ENCODE results near the gene LEMD2. TPM values are rescaled to one million over a fixed set of nuclear protein-coding genes. Genes with fewer than 3 reads are reported as not detected.

LEMD2 gene
- total RNA-seq, 1 experiment from 2014 or later, result 75.8 TPM

DNA sequence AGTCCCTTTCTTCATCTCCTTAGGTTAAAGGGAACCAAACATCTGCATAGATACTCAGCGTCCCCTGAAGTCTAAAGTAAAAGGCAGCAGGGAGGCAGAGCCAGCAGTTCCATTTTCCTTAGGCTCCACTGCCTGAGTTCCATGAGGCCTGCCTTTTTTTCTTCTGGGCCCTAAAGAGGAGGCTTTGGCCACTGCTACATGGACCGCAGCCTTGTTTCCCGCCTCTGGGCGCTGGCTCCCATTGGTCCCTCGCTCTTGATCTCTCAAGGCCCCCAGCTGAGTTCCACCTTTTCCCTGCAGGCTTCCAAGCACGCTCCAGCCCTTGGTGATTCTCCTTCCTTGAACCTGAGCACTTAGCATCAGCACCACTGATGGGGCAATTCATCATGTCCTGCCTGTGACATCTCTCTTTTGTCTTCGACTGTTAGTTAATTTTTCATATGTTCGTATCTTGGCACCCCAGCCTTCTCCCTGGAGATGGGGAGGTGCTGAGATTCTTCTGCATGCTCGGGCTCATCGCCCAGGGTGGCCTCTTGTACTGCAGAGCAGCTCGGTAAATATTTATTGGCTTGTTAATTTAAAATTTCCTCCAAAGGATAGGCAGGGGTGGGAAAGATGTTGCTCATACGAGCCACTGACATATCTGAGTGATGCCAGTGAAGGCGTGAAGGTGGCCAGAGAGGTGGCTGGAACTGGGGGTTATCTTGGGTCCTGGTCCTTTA lies 11.5 kb upstream of the LEMD2 start:
- Histone ChIP-seq H3K9me3 (ENCODE audit: low read depth, low read length, poor library complexity, severe bottlenecking) (no peaks in the 10 kb centered on the region), H3K4me3 (ENCODE audit: low read depth, low read length, poor library complexity, severe bottlenecking) (no peak overlapping the region), H3K27ac (ENCODE audit: low read depth, low read length, poor library complexity, severe bottlenecking) (no peak overlapping the region), H3K36me3 (ENCODE audit: insufficient read depth, low read length, poor library complexity, severe bottlenecking) (no peaks in the 10 kb centered on the region), H3K27me3 (replicated peaks; ENCODE audit: insufficient read depth, low read depth, low read length, poor library complexity) (no peaks in the 10 kb centered on the region), H3K4me1 (ENCODE audit: insufficient read depth, low read length, poor library complexity, severe bottlenecking) (peaks cover 15% of the 10 kb centered on the region)
- CTCF ChIA-PET, result no interaction called here
- no TSS peak for BruUV-seq (replicated peaks)
- intact Hi-C loops (cut with micrococcal nuclease; ENCODE audit: unreplicated experiment), result no loop called here
- no peak for DNase-seq (ENCODE audit: low spot score)
- POLR2A ChIA-PET (ENCODE audit: low non-redundant PET), result no interaction called here
- TF ChIP-seq EZH2 (IDR thresholded peaks at IDR 0.05; ENCODE audit: borderline replicate concordance, low read depth, low read length, poor library complexity, severe bottlenecking), result no peak
- TF ChIP-seq, protein P1, sequence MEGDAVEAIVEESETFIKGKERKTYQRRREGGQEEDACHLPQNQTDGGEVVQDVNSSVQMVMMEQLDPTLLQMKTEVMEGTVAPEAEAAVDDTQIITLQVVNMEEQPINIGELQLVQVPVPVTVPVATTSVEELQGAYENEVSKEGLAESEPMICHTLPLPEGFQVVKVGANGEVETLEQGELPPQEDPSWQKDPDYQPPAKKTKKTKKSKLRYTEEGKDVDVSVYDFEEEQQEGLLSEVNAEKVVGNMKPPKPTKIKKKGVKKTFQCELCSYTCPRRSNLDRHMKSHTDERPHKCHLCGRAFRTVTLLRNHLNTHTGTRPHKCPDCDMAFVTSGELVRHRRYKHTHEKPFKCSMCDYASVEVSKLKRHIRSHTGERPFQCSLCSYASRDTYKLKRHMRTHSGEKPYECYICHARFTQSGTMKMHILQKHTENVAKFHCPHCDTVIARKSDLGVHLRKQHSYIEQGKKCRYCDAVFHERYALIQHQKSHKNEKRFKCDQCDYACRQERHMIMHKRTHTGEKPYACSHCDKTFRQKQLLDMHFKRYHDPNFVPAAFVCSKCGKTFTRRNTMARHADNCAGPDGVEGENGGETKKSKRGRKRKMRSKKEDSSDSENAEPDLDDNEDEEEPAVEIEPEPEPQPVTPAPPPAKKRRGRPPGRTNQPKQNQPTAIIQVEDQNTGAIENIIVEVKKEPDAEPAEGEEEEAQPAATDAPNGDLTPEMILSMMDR (conservative IDR thresholded peaks at IDR 0.05; ENCODE audit: low read depth, low read length), result no peak

GRCh38 chr6:33799454-33800113 lies 10.7 kb upstream of the LEMD2 start:
- intact Hi-C loops (cut with micrococcal nuclease; ENCODE audit: unreplicated experiment), result no loop called here
- H3K9me3 ChIP-seq (ENCODE audit: low read depth, low read length, poor library complexity, severe bottlenecking), result no peaks in the 10 kb centered on the region
- no peak overlapping the region for H3K4me3 ChIP-seq (ENCODE audit: low read depth, low read length, poor library complexity, severe bottlenecking)
- TF ChIP-seq, protein P1 (conservative IDR thresholded peaks at IDR 0.05; ENCODE audit: low read depth, low read length), result no peak
- no peak for DNase-seq (ENCODE audit: low spot score)
- no peaks in the 10 kb centered on the region for H3K36me3 ChIP-seq (ENCODE audit: insufficient read depth, low read length, poor library complexity, severe bottlenecking)
- no TSS peak for BruUV-seq (replicated peaks)
- H3K27me3 ChIP-seq (replicated peaks; ENCODE audit: insufficient read depth, low read depth, low read length, poor library complexity), result no peaks in the 10 kb centered on the region
- no peak overlapping the region for H3K27ac ChIP-seq (ENCODE audit: low read depth, low read length, poor library complexity, severe bottlenecking)
- peaks cover 15% of the 10 kb centered on the region for H3K4me1 ChIP-seq (ENCODE audit: insufficient read depth, low read length, poor library complexity, severe bottlenecking)
- CTCF ChIA-PET, result interaction anchor here (0.6 kb wide), 1 partner anchor 364 kb away, joined by 8 read pairs; no protein-coding TSS in a partner anchor
- POLR2A ChIA-PET (ENCODE audit: low non-redundant PET), result no interaction called here

- no peak for DNase-seq (ENCODE audit: low spot score)
- Histone ChIP-seq H3K4me1 (ENCODE audit: insufficient read depth, low read length, poor library complexity, severe bottlenecking) (peaks cover 15% of the 10 kb centered on the region), H3K27me3 (replicated peaks; ENCODE audit: insufficient read depth, low read depth, low read length, poor library complexity) (no peaks in the 10 kb centered on the region), H3K9me3 (ENCODE audit: low read depth, low read length, poor library complexity, severe bottlenecking) (no peaks in the 10 kb centered on the region), H3K36me3 (ENCODE audit: insufficient read depth, low read length, poor library complexity, severe bottlenecking) (no peaks in the 10 kb centered on the region), H3K27ac (ENCODE audit: low read depth, low read length, poor library complexity, severe bottlenecking) (no peak overlapping the region), H3K4me3 (ENCODE audit: low read depth, low read length, poor library complexity, severe bottlenecking) (no peak overlapping the region)
- ChIA-PET POLR2A (ENCODE audit: low non-redundant PET) (no interaction called here), CTCF (no interaction called here)
- TF ChIP-seq, protein P1 (conservative IDR thresholded peaks at IDR 0.05; ENCODE audit: low read depth, low read length), result no peak
- no peak for TF ChIP-seq EZH2 (IDR thresholded peaks at IDR 0.05; ENCODE audit: borderline replicate concordance, low read depth, low read length, poor library complexity, severe bottlenecking)
- BruUV-seq (replicated peaks), result no TSS peak
- intact Hi-C loops (cut with micrococcal nuclease; ENCODE audit: unreplicated experiment), result no loop called here
These were observed 9.5 kb upstream of the LEMD2 start for GRCh38 chr6:33798343-33798848.
